ENCODE data around the gene BARX1. TPM values are rescaled to one million over a fixed set of nuclear protein-coding genes. Genes with fewer than 3 reads are reported as not detected.

BARX1 gene
- total RNA-seq, 1 donor from 2014 or later, result not detected

DNA sequence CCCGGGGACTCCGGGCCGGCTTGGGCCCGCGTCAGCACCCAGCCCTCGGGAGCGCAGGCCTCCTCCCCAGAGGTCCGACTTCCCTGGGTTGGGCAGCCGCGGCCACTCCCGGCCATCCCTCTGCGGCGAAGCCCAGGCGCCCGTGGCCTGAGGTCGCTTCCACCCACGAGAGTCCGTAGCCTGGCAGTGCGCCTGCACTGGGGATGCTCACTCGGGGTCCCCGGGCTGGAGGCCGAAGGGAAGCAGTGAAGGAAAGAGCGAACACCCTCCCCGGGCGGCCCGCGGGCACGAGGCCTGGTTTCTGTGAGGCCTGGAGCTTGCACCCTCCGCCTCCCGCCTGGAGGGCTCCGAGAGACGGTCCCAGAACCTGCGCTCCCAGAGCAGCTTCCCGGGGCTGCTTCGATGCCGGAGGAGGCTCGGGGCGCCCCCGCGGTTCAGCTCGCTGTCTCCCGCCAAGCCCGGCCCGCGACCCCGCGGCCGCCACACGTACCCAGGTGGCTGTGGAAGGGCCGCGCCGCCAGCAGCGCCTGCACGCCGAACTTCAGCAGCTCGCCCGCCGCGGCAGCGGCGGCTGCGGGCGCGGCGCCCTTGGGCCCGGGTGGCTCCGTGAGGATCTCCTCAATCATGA lies 607 bp downstream of the BARX1 start:
- TF ChIP-seq, protein P1, sequence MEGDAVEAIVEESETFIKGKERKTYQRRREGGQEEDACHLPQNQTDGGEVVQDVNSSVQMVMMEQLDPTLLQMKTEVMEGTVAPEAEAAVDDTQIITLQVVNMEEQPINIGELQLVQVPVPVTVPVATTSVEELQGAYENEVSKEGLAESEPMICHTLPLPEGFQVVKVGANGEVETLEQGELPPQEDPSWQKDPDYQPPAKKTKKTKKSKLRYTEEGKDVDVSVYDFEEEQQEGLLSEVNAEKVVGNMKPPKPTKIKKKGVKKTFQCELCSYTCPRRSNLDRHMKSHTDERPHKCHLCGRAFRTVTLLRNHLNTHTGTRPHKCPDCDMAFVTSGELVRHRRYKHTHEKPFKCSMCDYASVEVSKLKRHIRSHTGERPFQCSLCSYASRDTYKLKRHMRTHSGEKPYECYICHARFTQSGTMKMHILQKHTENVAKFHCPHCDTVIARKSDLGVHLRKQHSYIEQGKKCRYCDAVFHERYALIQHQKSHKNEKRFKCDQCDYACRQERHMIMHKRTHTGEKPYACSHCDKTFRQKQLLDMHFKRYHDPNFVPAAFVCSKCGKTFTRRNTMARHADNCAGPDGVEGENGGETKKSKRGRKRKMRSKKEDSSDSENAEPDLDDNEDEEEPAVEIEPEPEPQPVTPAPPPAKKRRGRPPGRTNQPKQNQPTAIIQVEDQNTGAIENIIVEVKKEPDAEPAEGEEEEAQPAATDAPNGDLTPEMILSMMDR (IDR thresholded peaks at IDR 0.05; ENCODE audit: insufficient read depth, low read length, severe bottlenecking), result no peak
- Histone ChIP-seq H3K36me3 (ENCODE audit: control insufficient read depth, insufficient read depth, low read length) (no peaks in the 10 kb centered on the region), H3K27me3 (ENCODE audit: control insufficient read depth, insufficient read depth, low read length) (peaks cover 80% of the 10 kb centered on the region), H3K4me3 (ENCODE audit: low read depth, low read length) (no peak overlapping the region)
- FAIRE-seq, result no peak
- DNase-seq (ENCODE audit: low read depth), result no peak

DNA sequence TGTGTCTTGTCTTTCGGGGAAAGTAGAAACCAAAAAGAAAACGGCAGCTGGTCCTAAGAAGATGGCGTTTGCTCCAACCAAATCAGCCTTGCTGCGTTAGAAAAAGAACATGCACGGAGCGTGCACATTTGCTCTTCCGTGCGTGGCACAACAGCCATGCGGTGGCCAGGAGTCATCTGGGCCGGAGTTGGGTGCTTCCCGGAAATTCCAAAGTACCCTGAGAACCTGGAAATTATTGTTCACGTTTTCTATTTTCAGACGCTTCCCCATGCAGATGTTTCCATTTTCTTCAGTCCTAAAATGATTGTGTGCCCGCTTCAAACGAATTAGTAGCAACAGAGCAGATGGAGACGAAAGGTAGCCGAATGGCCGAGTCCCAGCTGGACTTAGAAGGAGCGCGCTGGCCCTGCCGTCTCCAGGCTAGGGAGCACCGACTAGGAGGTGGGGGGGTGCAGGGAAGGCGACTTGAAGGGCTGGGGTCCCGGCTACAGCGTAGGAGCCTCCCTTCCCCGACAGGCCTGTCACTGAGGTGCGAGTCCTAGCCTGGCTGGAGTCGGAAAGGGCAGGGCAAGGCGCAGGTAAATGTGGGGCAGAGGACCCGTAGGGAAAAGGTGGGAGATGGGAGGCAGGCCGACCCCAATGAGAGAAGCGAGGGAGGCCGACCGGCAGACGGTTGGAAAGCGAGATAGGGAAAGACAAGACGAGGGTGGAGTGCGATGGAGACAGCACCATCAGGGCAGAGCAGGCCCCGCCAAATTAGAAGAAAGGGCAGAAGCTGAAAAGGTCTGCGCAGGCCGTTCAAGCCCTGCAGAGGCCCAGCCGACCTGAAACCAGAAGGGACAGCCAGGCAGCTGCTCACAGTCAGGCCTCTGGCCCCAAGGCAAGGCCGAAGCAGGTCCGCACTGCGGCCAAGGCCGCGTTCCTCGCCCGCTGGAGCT lies 1.4 kb downstream of the BARX1 start:
- H3K27me3 ChIP-seq (ENCODE audit: control insufficient read depth, insufficient read depth, low read length), result peaks cover 80% of the 10 kb centered on the region
- TF ChIP-seq, protein P1 (IDR thresholded peaks at IDR 0.05; ENCODE audit: insufficient read depth, low read length, severe bottlenecking), result no peak
- FAIRE-seq, result peak; percentile 47

DNA sequence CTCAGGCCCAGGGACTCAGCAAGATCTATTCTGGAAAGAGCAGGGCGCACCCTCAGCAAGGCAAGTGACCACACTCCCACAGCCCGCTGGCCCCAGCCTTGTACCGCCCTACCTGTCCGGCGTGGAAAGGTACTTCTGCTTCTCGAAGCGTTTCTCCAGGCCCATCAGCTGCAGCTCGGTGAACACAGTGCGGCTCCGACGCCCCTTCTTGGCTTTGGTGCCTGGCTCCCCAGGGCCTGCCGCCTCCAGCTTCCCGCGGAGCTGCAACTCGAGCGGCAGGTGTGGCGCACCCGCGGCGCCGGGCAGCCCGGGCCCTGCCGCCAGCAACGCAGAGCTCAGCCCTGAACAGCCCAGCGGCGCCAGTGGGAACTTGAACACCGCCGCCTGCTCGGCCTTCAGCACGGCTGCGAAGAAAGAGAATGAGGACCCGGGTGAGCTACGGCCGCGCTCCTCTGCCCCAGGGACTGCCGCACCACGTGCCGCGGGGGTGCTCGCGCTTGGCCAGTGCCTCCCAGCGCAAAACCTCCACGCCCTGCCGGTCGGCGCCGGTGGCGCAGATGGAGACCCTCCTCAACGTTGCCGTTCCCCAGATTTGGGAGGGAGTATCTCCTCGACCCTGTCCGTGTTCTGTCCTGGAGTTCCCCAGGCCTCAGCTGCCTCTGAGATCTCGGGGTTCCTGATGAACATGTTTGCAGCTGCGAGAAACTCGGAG lies 2.2 kb downstream of the BARX1 start:
- H3K36me3 ChIP-seq (ENCODE audit: control insufficient read depth, insufficient read depth, low read length), result no peaks in the 10 kb centered on the region
- H3K27me3 ChIP-seq (ENCODE audit: control insufficient read depth, insufficient read depth, low read length), result peaks cover 80% of the 10 kb centered on the region
- no peak overlapping the region for H3K4me3 ChIP-seq (ENCODE audit: low read depth, low read length)
- FAIRE-seq (no peak), DNase-seq (ENCODE audit: low read depth) (no peak)
- TF ChIP-seq, protein P1 (IDR thresholded peaks at IDR 0.05; ENCODE audit: insufficient read depth, low read length, severe bottlenecking), result no peak

More for the DNA sequence above, 1.4 kb downstream of the BARX1 start:
- no peak for DNase-seq (ENCODE audit: low read depth)
- Histone ChIP-seq H3K36me3 (ENCODE audit: control insufficient read depth, insufficient read depth, low read length) (no peaks in the 10 kb centered on the region), H3K4me3 (ENCODE audit: low read depth, low read length) (no peak overlapping the region)

DNA sequence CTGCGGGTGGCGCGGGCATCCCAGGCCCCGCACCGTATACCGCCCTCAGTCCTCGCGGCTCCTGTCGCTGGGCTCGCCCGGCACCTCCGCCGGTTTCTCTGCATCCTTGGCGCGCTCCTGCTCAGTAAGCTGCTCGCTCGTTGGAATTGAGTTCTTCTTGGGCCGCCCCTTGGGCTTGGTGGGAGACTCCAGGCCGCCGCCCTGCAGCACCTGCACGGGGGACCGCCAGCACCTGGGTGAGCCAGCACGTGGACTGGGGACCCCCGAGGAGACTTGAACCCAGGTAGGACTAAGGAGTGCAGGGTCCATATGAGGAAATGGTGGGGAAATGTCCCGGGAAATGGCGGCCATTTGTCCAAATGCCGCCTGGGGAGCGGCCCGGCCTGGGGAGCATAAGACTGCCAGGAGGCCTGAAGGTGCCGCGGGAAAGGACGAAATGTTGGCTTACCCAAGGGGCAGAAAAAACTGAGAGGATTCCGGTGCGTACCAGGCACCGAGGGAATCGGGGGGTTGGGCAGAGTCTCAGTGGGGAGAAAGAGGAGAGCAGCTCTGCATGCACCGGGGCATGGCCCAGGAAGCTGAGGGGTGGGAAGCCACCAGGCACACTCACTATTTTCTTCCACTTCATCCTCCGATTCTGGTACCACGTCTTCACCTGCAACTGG lies 2.9 kb downstream of the BARX1 start:
- FAIRE-seq, result no peak
- H3K4me3 ChIP-seq (ENCODE audit: low read depth, low read length), result no peak overlapping the region
- no peak for DNase-seq (ENCODE audit: low read depth)

DNA sequence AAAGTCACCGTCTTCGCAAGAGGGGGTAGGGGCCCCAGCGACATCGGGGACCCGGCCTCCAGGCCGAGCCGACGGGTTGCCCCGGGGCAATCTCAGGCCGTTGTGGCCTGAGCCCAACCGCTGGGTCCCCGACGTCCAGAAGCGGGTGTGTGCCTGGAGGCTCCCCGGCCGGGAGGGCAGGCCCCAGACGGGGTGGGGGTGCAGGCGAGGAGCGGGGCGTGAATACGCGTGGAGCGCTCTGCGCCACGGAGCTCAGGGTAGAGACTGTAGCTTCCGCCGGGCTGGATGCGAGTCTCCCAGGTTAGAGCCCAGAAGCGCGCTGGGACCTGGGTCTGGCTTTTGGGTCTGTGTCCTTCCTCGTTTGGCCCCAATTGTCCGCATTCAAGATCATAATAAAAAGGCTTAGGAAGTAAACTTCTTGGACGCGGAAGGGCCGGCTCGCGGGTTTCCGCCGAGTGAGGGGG lies 3.5 kb downstream of the BARX1 start:
- TF ChIP-seq, protein P1 (IDR thresholded peaks at IDR 0.05; ENCODE audit: insufficient read depth, low read length, severe bottlenecking), result no peak
- Histone ChIP-seq H3K27me3 (ENCODE audit: control insufficient read depth, insufficient read depth, low read length) (peaks cover 80% of the 10 kb centered on the region), H3K36me3 (ENCODE audit: control insufficient read depth, insufficient read depth, low read length) (no peaks in the 10 kb centered on the region), H3K4me3 (ENCODE audit: low read depth, low read length) (no peak overlapping the region)
- DNase-seq (ENCODE audit: low read depth) (no peak), FAIRE-seq (no peak)

More for the DNA sequence above, 2.9 kb downstream of the BARX1 start:
- TF ChIP-seq, protein P1 (IDR thresholded peaks at IDR 0.05; ENCODE audit: insufficient read depth, low read length, severe bottlenecking), result no peak
- peaks cover 79% of the 10 kb centered on the region for H3K27me3 ChIP-seq (ENCODE audit: control insufficient read depth, insufficient read depth, low read length)
- H3K36me3 ChIP-seq (ENCODE audit: control insufficient read depth, insufficient read depth, low read length), result no peaks in the 10 kb centered on the region

Data from bronchial epithelial cell (primary cell).